GM21717 (cell line): ENCODE measurements around the gene SSPN.

ENCODE experiments used
- ATAC-seq: cut with Tn5 transposase; IDR thresholded peaks from one replicate; pipeline ENCODE4 v1.9.1; 2021; ENCODE audit warnings: mild to moderate bottlenecking, moderate library complexity; ENCODE audit not compliant: unreplicated experiment

Gene SSPN

GRCh38 chr12:26280869-26281268 is 85.5 kb downstream of the SSPN start:
- no peak for ATAC-seq

GRCh38 chr12:26281320-26281719 is 85.9 kb downstream of the SSPN start:
- no peak for ATAC-seq

DNA sequence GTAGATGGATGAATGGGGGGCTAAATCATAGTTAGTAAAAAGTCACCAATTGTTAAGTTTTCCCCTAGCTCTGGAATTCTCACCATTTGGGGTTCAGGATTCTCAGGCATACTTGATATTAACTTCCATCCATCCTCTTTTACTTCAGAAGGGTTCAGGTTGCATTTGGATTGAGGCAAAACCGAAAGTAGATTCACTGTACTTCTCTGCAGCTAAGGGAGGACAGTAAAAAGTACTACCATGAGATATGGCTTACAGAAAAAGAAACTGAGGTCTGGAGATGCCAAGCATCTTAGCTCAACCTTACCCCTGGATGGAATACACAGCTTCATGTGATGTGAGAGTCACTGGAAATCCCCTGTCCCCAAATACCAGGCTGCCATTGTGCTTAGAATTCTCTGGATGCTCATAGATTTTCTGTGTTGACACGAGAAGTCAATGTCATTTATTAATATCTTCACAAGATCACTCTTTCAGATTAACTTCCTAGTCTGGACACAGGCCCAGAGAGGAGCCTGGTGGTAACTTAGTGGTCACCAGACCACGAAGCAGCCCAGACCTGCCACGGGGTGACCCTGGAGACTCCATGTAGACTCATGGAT is 87.1 kb downstream of the SSPN start:
- ATAC-seq = no peak

- ATAC-seq = no peak
Measured at GRCh38 chr12:26283046-26283445, 87.7 kb downstream of the SSPN start.

GRCh38 chr12:26283617-26284016 is 88.2 kb downstream of the SSPN start:
- no peak for ATAC-seq

- ATAC-seq = no peak
Measured at GRCh38 chr12:26285401-26285800, 90.0 kb downstream of the SSPN start.

- ATAC-seq = no peak
Measured at GRCh38 chr12:26286186-26286585, 90.8 kb downstream of the SSPN start.

- no peak for ATAC-seq
Measured at GRCh38 chr12:26287671-26288381, 92.5 kb downstream of the SSPN start.

DNA sequence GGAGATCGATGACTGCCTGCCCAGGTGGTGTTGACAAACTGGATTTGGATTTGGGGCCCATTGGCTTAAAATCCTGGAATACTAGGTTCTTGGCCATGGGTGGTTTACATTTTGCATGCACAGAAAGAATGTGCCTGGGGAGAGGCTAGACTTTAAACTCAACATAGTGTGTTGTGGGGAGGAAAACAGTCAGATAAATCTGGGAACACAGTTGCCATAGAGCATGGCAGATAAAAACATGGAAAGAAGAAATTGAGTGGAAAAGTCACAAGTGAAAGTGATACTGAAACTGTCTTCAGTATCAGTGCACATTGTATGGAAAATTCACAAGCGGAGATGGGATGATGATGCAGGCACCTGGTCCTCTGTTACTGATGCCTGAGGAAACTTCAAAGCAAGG is 95.2 kb downstream of the SSPN start:
- no peak for ATAC-seq

GRCh38 chr12:26292596-26292995 is 97.2 kb downstream of the SSPN start:
- ATAC-seq = no peak

- no peak for ATAC-seq
Measured at GRCh38 chr12:26293612-26294011, 98.2 kb downstream of the SSPN start.

DNA sequence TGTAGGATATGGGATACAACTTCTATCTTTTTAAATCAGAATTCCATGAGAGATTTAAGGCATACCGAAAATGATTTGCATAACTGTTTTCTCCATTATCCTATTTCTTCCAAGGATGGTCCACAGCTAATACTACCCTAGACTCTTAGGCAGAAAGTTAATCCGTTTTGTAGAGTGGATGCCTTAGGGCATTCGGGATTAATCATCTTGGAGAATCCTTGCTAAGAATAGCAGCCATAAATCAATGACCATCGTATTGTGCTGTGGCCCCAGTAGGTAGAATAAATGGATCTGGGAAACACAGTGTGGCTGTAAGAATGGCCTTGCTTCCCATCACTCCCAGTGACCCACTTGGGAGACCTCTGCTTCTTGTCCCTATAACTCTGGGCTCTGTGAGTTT is 99.6 kb downstream of the SSPN start:
- ATAC-seq = no peak

DNA sequence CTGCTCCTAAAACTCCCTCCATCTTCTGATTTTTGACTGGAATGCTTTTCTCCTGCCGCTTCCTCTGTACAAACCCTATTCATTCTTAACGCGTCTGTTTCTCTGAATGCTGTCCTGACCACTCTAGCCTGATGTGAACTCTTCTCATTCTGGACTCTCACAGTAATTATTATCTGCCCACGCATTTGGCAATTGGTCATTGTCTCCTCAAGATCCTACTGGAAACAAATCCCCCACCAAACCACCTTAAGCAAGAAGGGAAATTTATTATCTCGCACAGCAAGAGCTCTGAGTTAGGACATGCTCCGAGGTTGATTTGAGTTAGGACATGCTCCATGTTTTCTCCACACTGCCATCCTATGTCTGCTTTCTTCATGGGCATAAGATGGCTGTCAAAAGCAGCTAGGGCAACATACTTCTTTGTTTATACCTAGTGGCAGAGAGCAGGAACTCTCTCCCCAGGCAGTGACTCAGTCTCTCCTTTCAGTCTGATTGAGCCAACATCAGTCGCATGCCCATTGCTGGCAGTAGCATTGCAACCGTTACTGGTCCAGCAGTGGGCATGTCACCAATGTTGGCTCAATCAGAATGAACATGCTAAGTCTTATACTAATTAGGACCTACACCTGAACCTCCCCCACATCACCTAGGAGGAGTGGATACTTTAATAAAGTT is 102.2 kb downstream of the SSPN start:
- ATAC-seq = no peak

GRCh38 chr12:26298785-26299621 is 103.6 kb downstream of the SSPN start:
- peak; percentile 99 for ATAC-seq

DNA sequence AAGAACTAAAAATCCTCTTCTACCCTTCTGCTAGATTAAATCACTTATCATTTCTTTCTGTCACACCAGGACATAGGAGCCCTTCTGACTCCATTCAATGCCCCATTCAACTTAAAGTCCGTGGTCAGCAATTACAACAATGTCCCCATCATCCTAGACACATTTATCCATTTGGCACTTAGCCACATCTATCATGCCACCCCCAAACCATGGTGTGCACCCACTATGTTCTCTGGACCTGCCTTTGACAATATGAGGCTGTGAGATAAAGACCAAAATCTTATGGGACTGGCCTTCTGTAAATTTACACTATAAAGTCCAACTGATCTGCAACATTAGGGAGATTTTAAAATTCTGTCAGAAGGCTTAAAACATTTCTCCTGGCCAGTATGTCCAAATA is 104.4 kb downstream of the SSPN start:
- no peak for ATAC-seq
